PC-9 (cell line): Measurements from ENCODE around the gene ZNF668. TPM values are rescaled to one million over a fixed set of nuclear protein-coding genes. Genes with fewer than 3 reads are reported as not detected.

ENCODE experiments used
- BruUV-seq: library from RNA; stranded (reverse); fragments of 400-500 nt; replicated peaks from 2 replicates; lab custom pipeline; 2021; lab: Mats Ljungman, UMichigan
- CTCF ChIA-PET: fragments of 300-600 bp; sonication (Branson Sonifier 250); formaldehyde crosslinking; loops from one replicate; lab custom pipeline; 2022; ENCODE audit warnings: antibody characterized with exemption; lab: Charles Lee
- POLR2A ChIA-PET: fragments of 300-600 bp; sonication (Branson Sonifier 250); formaldehyde crosslinking; loops from one replicate; lab custom pipeline; 2022; ENCODE audit warnings: antibody characterized with exemption; ENCODE audit not compliant: unreplicated experiment; lab: Charles Lee
- DNase-seq, 2 experiments: peaks; one replicate each; pipeline versions ENCODE4 v3.0.0 to v3.0.0-alpha.2; 2015 to 2022; ENCODE audit warnings: mixed read lengths in 1 of 2
- H2AFZ ChIP-seq: fragments of 200-600 bp; sonication (generic); 2 replicates; pipeline ENCODE4 v1.8.1; 2017; ENCODE audit warnings: antibody characterized with exemption
- H3F3A ChIP-seq: fragments of 200-600 bp; sonication (generic); 2 replicates; pipeline ENCODE4 v1.8.1; 2017; ENCODE audit warnings: antibody characterized with exemption, mild to moderate bottlenecking, low read depth; ENCODE audit not compliant: insufficient read depth
- H3K27ac ChIP-seq: fragments of 200-600 bp; sonication (generic); 2 replicates; pipeline ENCODE4 v1.6.1; 2016; ENCODE audit warnings: mixed run types
- H3K27me3 ChIP-seq: fragments of 200-600 bp; sonication (generic); 2 replicates; pipeline ENCODE4 v1.6.1; 2016; ENCODE audit warnings: low read depth, mixed run types; ENCODE audit not compliant: insufficient read depth
- H3K36me3 ChIP-seq: fragments of 200-600 bp; sonication (generic); 2 replicates; pipeline ENCODE4 v1.6.1; 2016; ENCODE audit warnings: low read depth, mixed run types
- H3K4me1 ChIP-seq: fragments of 200-600 bp; sonication (generic); replicated peaks from 2 replicates; pipeline ENCODE4 v1.6.1; 2016; ENCODE audit warnings: mixed run types; ENCODE audit not compliant: insufficient read depth
- H3K4me2 ChIP-seq: fragments of 200-600 bp; sonication (generic); 2 replicates; pipeline ENCODE4 v1.6.1; 2017; ENCODE audit warnings: mixed run types
- H3K4me3 ChIP-seq: fragments of 200-600 bp; sonication (generic); 2 replicates; pipeline ENCODE4 v1.6.1; 2016; ENCODE audit warnings: mixed run types
- H3K79me2 ChIP-seq: fragments of 200-600 bp; sonication (generic); 2 replicates; pipeline ENCODE4 v1.6.1; 2017; ENCODE audit warnings: low read depth, mixed run types
- H3K9me2 ChIP-seq: fragments of 200-600 bp; sonication (generic); 2 replicates; pipeline ENCODE4 v1.8.1; 2017; ENCODE audit warnings: mild to moderate bottlenecking; ENCODE audit not compliant: insufficient read depth
- H3K9me3 ChIP-seq: fragments of 200-600 bp; sonication (generic); 2 replicates; pipeline ENCODE4 v1.8.1; 2016; ENCODE audit warnings: low read depth; ENCODE audit not compliant: insufficient read depth
- H4K20me1 ChIP-seq: fragments of 200-600 bp; sonication (generic); 2 replicates; pipeline ENCODE4 v1.8.1; 2017; ENCODE audit not compliant: insufficient read depth
- CTCF ChIP-seq: fragments of 200-600 bp; sonication (generic); conservative IDR thresholded peaks from 2 replicates; pipeline ENCODE4 v1.6.1; 2017; ENCODE audit warnings: mixed run types, antibody characterized with exemption, mild to moderate bottlenecking, moderate library complexity
- EZH2 ChIP-seq: fragments of 200-600 bp; sonication (generic); IDR thresholded peaks from 2 replicates; pipeline ENCODE4 v1.8.0; 2017; ENCODE audit warnings: antibody characterized with exemption, low read depth
- intact Hi-C: fragments of 100-400 bp; cut with micrococcal nuclease; formaldehyde crosslinking; loops from one replicate; pipeline ENCODE4 v1.10.0; 2022; ENCODE audit not compliant: unreplicated experiment
- total RNA-seq: library from RNA; stranded (reverse); gene quantifications from 2 replicates; pipeline ENCODE4 v1.2.3, GENCODE V29; 2021

ZNF668 gene
- total RNA-seq, 1 experiment from 2014 or later, result 13.2 TPM

- Histone ChIP-seq H3F3A (peaks cover 32% of the 10 kb centered on the region), H3K4me3 (peak overlapping the region; percentile 99), H3K4me1 (peaks cover 15% of the 10 kb centered on the region), H3K36me3 (no peaks in the 10 kb centered on the region; the same call in 1 of the 2 replicates), H3K4me2 (peak overlapping the region; percentile 99), H3K9me2 (no peaks in the 10 kb centered on the region), H3K79me2 (peaks cover 15% of the 10 kb centered on the region), H3K9me3 (no peaks in the 10 kb centered on the region), H2AFZ (peak overlapping the region; percentile 91), H4K20me1 (no peaks in the 10 kb centered on the region), H3K27me3 (no peaks in the 10 kb centered on the region), H3K27ac (no peak overlapping the region)
- CTCF ChIA-PET, result no interaction called here
- no peak for DNase-seq
- intact Hi-C loops, result loop anchor here (5.0 kb wide), 1 partner anchor 33 kb away; no protein-coding TSS in a partner anchor
- TF ChIP-seq CTCF, result no peak
- TF ChIP-seq EZH2, result no peak
- POLR2A ChIA-PET, result interaction anchor here (0.6 kb wide), 2 partner anchors 25 to 301 kb away, joined by 3 read pairs; no protein-coding TSS in a partner anchor
- BruUV-seq, result TSS peak; percentile 29
Measured at GRCh38 chr16:31108794-31109558, 34.9 kb upstream of the ZNF668 start.

GRCh38 chr16:31108035-31108793, 34.2 kb upstream of the ZNF668 start, which contains the start of gene BCKDK:
TSS of gene BCKDK (plus strand) at chr16:31108386. CDS start at chr16:31109224, 838 bp downstream.
- intact Hi-C loops, result loop anchor here (5.0 kb wide), 1 partner anchor 34 kb away; no protein-coding TSS in a partner anchor

More at GRCh38 chr16:31108035-31108793, 34.2 kb upstream of the ZNF668 start, which contains the start of gene BCKDK:
- no peaks in the 10 kb centered on the region for H3K27me3 ChIP-seq
- no peaks in the 10 kb centered on the region for H4K20me1 ChIP-seq
- ChIA-PET CTCF (no interaction called here), POLR2A (interaction anchor here (0.6 kb wide), 1 partner anchor 26 kb away, joined by 3 read pairs; no protein-coding TSS in a partner anchor)
- peaks cover 15% of the 10 kb centered on the region for H3K79me2 ChIP-seq
- H3K4me1 ChIP-seq, result peaks cover 15% of the 10 kb centered on the region
- no peaks in the 10 kb centered on the region for H3K9me3 ChIP-seq
- no peaks in the 10 kb centered on the region for H3K9me2 ChIP-seq
- peak within 1 kb of the TSS; percentile 91 for H2AFZ ChIP-seq
- BruUV-seq, result no TSS peak
- TF ChIP-seq CTCF, result no peak
- TF ChIP-seq EZH2, result no peak
- peak within 1 kb of the TSS; percentile 99 for H3K4me3 ChIP-seq
- peak in 1 of 2 experiments; percentile 68 for DNase-seq
- peak within 1 kb of the TSS; percentile 20; the same call in 1 of the 2 replicates for H3K27ac ChIP-seq
- peak within 1 kb of the TSS; percentile 99 for H3K4me2 ChIP-seq
- H3F3A ChIP-seq, result peaks cover 25% of the 10 kb centered on the region
- H3K36me3 ChIP-seq, result no peaks in the 10 kb centered on the region; the same call in 1 of the 2 replicates
